SK-N-SH (cell line): Measurements from ENCODE around the gene MBNL2. TPM values are rescaled to one million over a fixed set of nuclear protein-coding genes. Genes with fewer than 3 reads are reported as not detected.
A peak's percentile ranks its signal among the peaks of the same experiment; 100 is the strongest.

Experiments used
- CTCF ChIA-PET: fragments of 300-600, 350-600 bp; formaldehyde crosslinking; extraction: SDS; loops from one replicate; lab custom pipeline; 2021; lab: Yijun Ruan, JAX
- POLR2A ChIA-PET: fragments of 350-600 bp; sonication (Branson Sonifier 250); formaldehyde crosslinking; extraction: SDS; loops from one replicate; lab custom pipeline; 2020; ENCODE audit warnings: antibody characterized with exemption, inconsistent platforms; lab: Yijun Ruan, JAX
- DNase-seq: peaks from one replicate; pipeline ENCODE4 v3.0.0; 2012
- H2AFZ ChIP-seq: fragments of 200-600 bp; sonication (generic); 2 replicates; pipeline ENCODE4 v1.8.1; 2016; ENCODE audit warnings: antibody characterized with exemption, mild to moderate bottlenecking, low read depth
- H3F3A ChIP-seq: fragments of 200-600 bp; sonication (generic); replicated peaks from 2 replicates; pipeline ENCODE3; 2016; ENCODE audit warnings: antibody characterized with exemption, mild to moderate bottlenecking; ENCODE audit not compliant: insufficient read depth
- H3K27ac ChIP-seq, 2 experiments: fragments of 200-500 bp in 1 of 2; fragments of 200-600 bp in 1 of 2; sonication (Bioruptor generic) in 1 of 2; sonication (generic), shearing (Covaris generic) in 1 of 2; 2 replicates each; pipeline versions ENCODE4 v1.5.1 to v1.6.1; 2014 to 2016; ENCODE audit warnings: low read depth in 2 of 2, inconsistent platforms in 1 of 2, low read length in 1 of 2, mild to moderate bottlenecking in 1 of 2, mixed read lengths in 1 of 2
- H3K27me3 ChIP-seq: fragments of 200-600 bp; sonication (generic), shearing (Covaris generic); 2 replicates; pipeline ENCODE4 v1.6.1; 2016; ENCODE audit warnings: mixed run types; ENCODE audit not compliant: insufficient read depth
- H3K36me3 ChIP-seq, 2 experiments: fragments of 200-500 bp in 1 of 2; fragments of 200-600 bp in 1 of 2; sonication (Bioruptor generic) in 1 of 2; sonication (generic) in 1 of 2; replicated peaks in 1 of 2; 2 replicates each; pipeline versions ENCODE3 to v1.5.1; 2014 to 2016; ENCODE audit warnings: low read length in 1 of 2, mild to moderate bottlenecking in 1 of 2; ENCODE audit not compliant: insufficient read depth in 2 of 2, control insufficient read depth in 1 of 2
- H3K4me1 ChIP-seq, 2 experiments: fragments of 200-500 bp in 1 of 2; fragments of 200-600 bp in 1 of 2; sonication (Bioruptor generic) in 1 of 2; sonication (generic), shearing (Covaris generic) in 1 of 2; 2 replicates each; pipeline versions ENCODE4 v1.5.1 to v1.6.1; 2014 to 2016; ENCODE audit warnings: low read depth in 1 of 2, low read length in 1 of 2, mixed run types in 1 of 2; ENCODE audit not compliant: insufficient read depth in 2 of 2, control insufficient read depth in 1 of 2
- H3K4me2 ChIP-seq: fragments of 200-600 bp; sonication (generic), shearing (Covaris generic); 2 replicates; pipeline ENCODE4 v1.6.1; 2017; ENCODE audit warnings: mixed run types
- H3K4me3 ChIP-seq, 2 experiments: fragments of 200-500 bp in 1 of 2; fragments of 200-600 bp in 1 of 2; sonication (Bioruptor generic) in 1 of 2; sonication (generic), shearing (Covaris generic) in 1 of 2; 2 replicates each; pipeline versions ENCODE4 v1.5.1 to v1.8.1; 2014 to 2016; ENCODE audit warnings: low read depth in 2 of 2, inconsistent platforms in 1 of 2, low read length in 1 of 2, mild to moderate bottlenecking in 1 of 2, mixed read lengths in 1 of 2, moderate library complexity in 1 of 2
- H3K79me2 ChIP-seq: fragments of 200-600 bp; sonication (generic); 2 replicates; pipeline ENCODE4 v1.8.1; 2017; ENCODE audit warnings: mild to moderate bottlenecking; ENCODE audit not compliant: insufficient read depth
- H3K9ac ChIP-seq: fragments of 200-600 bp; sonication (generic); 2 replicates; pipeline ENCODE4 v1.6.1; 2017; ENCODE audit warnings: mixed run types
- H3K9me2 ChIP-seq: fragments of 200-600 bp; sonication (generic); 2 replicates; pipeline ENCODE4 v1.6.1; 2017; ENCODE audit warnings: mixed run types
- H3K9me3 ChIP-seq: fragments of 200-600 bp; sonication (generic); 2 replicates; pipeline ENCODE4 v1.6.1; 2017; ENCODE audit warnings: mixed run types, mild to moderate bottlenecking, moderate library complexity
- H4K20me1 ChIP-seq: fragments of 200-600 bp; sonication (generic); 2 replicates; pipeline ENCODE4 v1.6.1; 2017; ENCODE audit warnings: mild to moderate bottlenecking, mixed run types; ENCODE audit not compliant: insufficient read depth
- FOSL2 ChIP-seq: IDR thresholded peaks from 2 replicates; pipeline ENCODE4 v1.4.0; 2012; ENCODE audit warnings: low read depth, mild to moderate bottlenecking, moderate library complexity, borderline replicate concordance
- IRF3 ChIP-seq: fragments of 150-350 bp; IDR thresholded peaks from 2 replicates; pipeline ENCODE4 v1.6.1; 2016; ENCODE audit warnings: mild to moderate bottlenecking, low read depth, low read length
- JUND ChIP-seq: IDR thresholded peaks from 2 replicates; pipeline ENCODE4 v1.4.0; 2012
- RAD21 ChIP-seq: IDR thresholded peaks from 2 replicates; pipeline ENCODE4 v1.6.1; 2012; ENCODE audit warnings: mild to moderate bottlenecking, low read length
- SMC3 ChIP-seq: IDR thresholded peaks from 2 replicates; pipeline ENCODE4 v1.6.1; 2012; ENCODE audit warnings: low read depth, low read length, improper control_type of control experiment
- WGBS: methylation state at CpG from one replicate; pipeline ENCODE4 v1.1.6; 2017; ENCODE audit warnings: low lambda C conversion rate; 5-methylcytosine and 5-hydroxymethylcytosine counted together
- polyA plus RNA-seq, 3 experiments: library from polyadenylated mRNA; depleted of rRNA; stranded (reverse); fragments of >200 nt; gene quantifications; 2 replicates each; pipeline ENCODE4 v1.2.3, GENCODE V29; 2012
- TF ChIP-seq, protein P1 (sequence below): IDR thresholded peaks from 2 replicates; pipeline ENCODE4; 2012
- TF ChIP-seq, protein P2 (sequence below): fragments of 150-350 bp; IDR thresholded peaks from 2 replicates; pipeline ENCODE4 v1.6.1; 2017; ENCODE audit warnings: antibody characterized with exemption, low read length, low read depth, borderline replicate concordance
- TF ChIP-seq, protein P3 (sequence below): fragments of 200-600 bp; sonication (generic); IDR thresholded peaks from 2 replicates; pipeline ENCODE4 v1.6.1; 2017; ENCODE audit warnings: antibody characterized with exemption, mild to moderate bottlenecking, moderate library complexity

MBNL2 gene
- polyA plus RNA-seq, 1 of the 3 experiments (the other 2 are of a cell fraction), result 24.5 TPM

DNA sequence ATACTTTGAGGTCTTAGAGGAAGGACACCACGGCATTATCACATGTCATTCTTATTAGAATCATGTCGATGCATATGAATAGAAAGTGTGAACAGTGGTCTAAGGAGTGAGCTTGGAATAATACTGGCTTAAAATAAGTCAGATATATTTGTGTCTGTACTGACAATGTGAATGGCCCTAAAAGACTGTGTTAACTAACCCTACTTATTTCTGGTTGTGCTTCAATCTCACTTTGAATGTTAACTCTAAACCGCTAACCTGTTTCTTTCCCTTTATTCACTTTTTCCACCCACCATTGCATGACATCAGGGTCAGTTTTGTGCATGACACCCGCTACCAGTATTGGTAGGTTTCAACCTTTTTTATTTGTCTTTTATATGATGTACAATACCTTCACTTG is 142.7 kb downstream of the MBNL2 start:
- H3K27me3 ChIP-seq, result no peaks in the 10 kb centered on the region
- peaks cover 70 to 97% of the 10 kb centered on the region in 2 experiments for H3K36me3 ChIP-seq
- WGBS, result 88% methylated on average over 4 of the region's 4 CpGs
- peaks cover 0 to 4% of the 10 kb centered on the region in 2 experiments; a peak in 1 of 4 replicates for H3K4me1 ChIP-seq
- no peak overlapping the region for H3K9ac ChIP-seq
- H3K9me3 ChIP-seq, result no peaks in the 10 kb centered on the region
- H3K27ac ChIP-seq, result no peak overlapping the region
- CTCF ChIA-PET, result interaction anchor here (1.2 to 18.2 kb wide), 2 partner anchors 254 to 260 kb away, joined by 3 to 222 read pairs; no protein-coding TSS in a partner anchor
- peaks cover 26% of the 10 kb centered on the region for H3F3A ChIP-seq
- no peak overlapping the region for H3K4me3 ChIP-seq
- H3K4me2 ChIP-seq, result no peak overlapping the region
- H3K79me2 ChIP-seq, result peaks cover 77% of the 10 kb centered on the region
- H2AFZ ChIP-seq, result no peak overlapping the region
- no peaks in the 10 kb centered on the region for H3K9me2 ChIP-seq
- TF ChIP-seq, protein P1, sequence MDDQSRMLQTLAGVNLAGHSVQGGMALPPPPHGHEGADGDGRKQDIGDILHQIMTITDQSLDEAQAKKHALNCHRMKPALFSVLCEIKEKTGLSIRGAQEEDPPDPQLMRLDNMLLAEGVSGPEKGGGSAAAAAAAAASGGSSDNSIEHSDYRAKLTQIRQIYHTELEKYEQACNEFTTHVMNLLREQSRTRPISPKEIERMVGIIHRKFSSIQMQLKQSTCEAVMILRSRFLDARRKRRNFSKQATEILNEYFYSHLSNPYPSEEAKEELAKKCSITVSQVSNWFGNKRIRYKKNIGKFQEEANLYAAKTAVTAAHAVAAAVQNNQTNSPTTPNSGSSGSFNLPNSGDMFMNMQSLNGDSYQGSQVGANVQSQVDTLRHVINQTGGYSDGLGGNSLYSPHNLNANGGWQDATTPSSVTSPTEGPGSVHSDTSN, result no peak
- no peak for TF ChIP-seq JUND
- TF ChIP-seq, all 33 proteins: peak for 0
- POLR2A ChIA-PET, result no interaction called here
- H4K20me1 ChIP-seq, result peaks cover 4% of the 10 kb centered on the region; the same call in 1 of the 2 replicates
- no peak for DNase-seq

DNA sequence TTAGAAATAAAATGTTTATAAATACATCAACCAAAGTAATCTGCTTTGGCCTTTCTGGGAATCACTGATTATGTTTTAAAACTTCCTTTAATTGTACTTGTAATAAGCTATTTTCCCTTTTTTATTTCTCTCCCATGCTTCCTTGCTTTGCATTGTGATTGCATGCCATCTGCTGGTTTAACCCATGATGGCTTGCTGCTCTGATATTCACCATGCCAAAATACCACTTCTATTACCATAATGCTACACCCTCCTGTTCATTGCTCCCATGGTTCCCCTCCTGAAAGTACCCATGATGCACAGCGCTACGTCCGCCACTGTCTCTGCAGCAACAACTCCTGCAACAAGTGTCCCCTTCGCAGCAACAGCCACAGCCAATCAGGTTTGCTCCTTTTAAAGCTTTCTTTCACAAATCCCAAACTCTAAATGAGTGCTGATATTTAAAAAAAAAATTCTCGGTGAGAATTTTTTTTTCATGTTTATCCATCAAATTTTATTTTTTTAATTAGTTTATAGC is 144.1 kb downstream of the MBNL2 start:
- peaks cover 21% of the 10 kb centered on the region for H3F3A ChIP-seq
- TF ChIP-seq IRF3, result no peak
- TF ChIP-seq, protein P2, sequence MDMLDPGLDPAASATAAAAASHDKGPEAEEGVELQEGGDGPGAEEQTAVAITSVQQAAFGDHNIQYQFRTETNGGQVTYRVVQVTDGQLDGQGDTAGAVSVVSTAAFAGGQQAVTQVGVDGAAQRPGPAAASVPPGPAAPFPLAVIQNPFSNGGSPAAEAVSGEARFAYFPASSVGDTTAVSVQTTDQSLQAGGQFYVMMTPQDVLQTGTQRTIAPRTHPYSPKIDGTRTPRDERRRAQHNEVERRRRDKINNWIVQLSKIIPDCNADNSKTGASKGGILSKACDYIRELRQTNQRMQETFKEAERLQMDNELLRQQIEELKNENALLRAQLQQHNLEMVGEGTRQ, result no peak
- 0 out of 2 replicates have a peak, but pooled peaks have one; percentile 13 for TF ChIP-seq SMC3
- TF ChIP-seq, protein P3, sequence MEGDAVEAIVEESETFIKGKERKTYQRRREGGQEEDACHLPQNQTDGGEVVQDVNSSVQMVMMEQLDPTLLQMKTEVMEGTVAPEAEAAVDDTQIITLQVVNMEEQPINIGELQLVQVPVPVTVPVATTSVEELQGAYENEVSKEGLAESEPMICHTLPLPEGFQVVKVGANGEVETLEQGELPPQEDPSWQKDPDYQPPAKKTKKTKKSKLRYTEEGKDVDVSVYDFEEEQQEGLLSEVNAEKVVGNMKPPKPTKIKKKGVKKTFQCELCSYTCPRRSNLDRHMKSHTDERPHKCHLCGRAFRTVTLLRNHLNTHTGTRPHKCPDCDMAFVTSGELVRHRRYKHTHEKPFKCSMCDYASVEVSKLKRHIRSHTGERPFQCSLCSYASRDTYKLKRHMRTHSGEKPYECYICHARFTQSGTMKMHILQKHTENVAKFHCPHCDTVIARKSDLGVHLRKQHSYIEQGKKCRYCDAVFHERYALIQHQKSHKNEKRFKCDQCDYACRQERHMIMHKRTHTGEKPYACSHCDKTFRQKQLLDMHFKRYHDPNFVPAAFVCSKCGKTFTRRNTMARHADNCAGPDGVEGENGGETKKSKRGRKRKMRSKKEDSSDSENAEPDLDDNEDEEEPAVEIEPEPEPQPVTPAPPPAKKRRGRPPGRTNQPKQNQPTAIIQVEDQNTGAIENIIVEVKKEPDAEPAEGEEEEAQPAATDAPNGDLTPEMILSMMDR, result peak; percentile 33; the same call in 1 of the 2 replicates
- peak; percentile 39 for TF ChIP-seq RAD21
- TF ChIP-seq FOSL2, result no peak
- WGBS, result 97% methylated on average over 5 of the region's 5 CpGs
- no peak for DNase-seq
- H3K4me3 ChIP-seq, result no peak overlapping the region
- ChIA-PET CTCF (interaction anchor here (0.7 to 18.2 kb wide), 5 partner anchors 11 to 342 kb away, joined by 3 to 222 read pairs (median 4); no protein-coding TSS in a partner anchor), POLR2A (no interaction called here)
- no peak overlapping the region for H2AFZ ChIP-seq
- no peak overlapping the region for H3K27ac ChIP-seq
- H3K4me1 ChIP-seq, result peaks cover 0 to 4% of the 10 kb centered on the region in 2 experiments; a peak in 1 of 4 replicates
- no peaks in the 10 kb centered on the region for H3K9me3 ChIP-seq
- peaks cover 63% of the 10 kb centered on the region for H3K79me2 ChIP-seq
- peaks cover 62 to 96% of the 10 kb centered on the region in 2 experiments for H3K36me3 ChIP-seq
- no peaks in the 10 kb centered on the region for H3K9me2 ChIP-seq
- no peak overlapping the region for H3K9ac ChIP-seq
- H4K20me1 ChIP-seq, result peaks cover 4% of the 10 kb centered on the region; the same call in 1 of the 2 replicates
- no peaks in the 10 kb centered on the region for H3K27me3 ChIP-seq
- no peak overlapping the region for H3K4me2 ChIP-seq
